ENCODE results near the gene SEMA7A.

The SEMA7A gene

DNA sequence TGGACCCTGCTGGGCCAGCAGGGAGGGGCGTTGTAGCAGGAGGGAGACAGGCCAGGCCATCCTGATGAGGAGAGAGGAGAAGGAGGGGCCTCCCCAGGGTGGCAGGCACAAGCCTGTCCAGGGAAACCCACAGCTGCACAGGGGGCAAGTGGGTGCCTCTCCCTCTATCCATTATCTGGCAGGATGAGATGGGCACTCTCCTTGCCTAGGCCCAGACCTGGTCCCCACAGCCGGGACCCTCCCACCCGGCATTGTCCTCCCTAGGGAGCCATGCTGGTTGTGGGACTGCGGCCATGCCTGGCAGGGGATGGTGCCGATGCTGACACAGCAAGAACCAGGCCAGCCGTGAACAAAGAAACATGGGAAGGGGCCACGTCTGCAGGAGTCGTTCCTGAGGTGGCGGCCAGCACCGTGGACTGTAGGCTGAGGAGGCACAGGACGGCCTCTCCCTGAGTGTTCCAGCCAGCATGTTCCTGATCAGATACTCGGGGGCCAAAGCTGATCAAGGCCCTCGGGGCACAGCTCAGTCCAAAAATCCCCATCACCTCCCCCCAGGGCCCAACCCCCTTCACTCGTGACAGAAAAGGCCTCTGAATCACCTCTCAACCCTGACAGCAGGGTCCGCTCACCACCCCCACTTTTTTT, 47.1 kb downstream of the SEMA7A start:
- Histone ChIP-seq H2AFZ (ENCODE audit: low read depth) (no peak overlapping the region), H3K27me3 (ENCODE audit: insufficient read depth, low read depth) (no peaks in the 10 kb centered on the region), H3K4me3 (IDR thresholded peaks at IDR 0.05; ENCODE audit: insufficient read depth, low read depth, low read length) (no peak overlapping the region), H3K79me2 (ENCODE audit: insufficient read depth, low read depth) (no peaks in the 10 kb centered on the region), H3K36me3 (ENCODE audit: insufficient read depth) (no peaks in the 10 kb centered on the region), H3K9ac (no peak overlapping the region), H3K4me1 (ENCODE audit: low read depth, poor library complexity, severe bottlenecking) (peaks cover 30% of the 10 kb centered on the region), H4K20me1 (ENCODE audit: insufficient read depth) (no peaks in the 10 kb centered on the region), H3K4me2 (no peak overlapping the region), H3K27ac (no peak overlapping the region)
- TF ChIP-seq, protein P1, sequence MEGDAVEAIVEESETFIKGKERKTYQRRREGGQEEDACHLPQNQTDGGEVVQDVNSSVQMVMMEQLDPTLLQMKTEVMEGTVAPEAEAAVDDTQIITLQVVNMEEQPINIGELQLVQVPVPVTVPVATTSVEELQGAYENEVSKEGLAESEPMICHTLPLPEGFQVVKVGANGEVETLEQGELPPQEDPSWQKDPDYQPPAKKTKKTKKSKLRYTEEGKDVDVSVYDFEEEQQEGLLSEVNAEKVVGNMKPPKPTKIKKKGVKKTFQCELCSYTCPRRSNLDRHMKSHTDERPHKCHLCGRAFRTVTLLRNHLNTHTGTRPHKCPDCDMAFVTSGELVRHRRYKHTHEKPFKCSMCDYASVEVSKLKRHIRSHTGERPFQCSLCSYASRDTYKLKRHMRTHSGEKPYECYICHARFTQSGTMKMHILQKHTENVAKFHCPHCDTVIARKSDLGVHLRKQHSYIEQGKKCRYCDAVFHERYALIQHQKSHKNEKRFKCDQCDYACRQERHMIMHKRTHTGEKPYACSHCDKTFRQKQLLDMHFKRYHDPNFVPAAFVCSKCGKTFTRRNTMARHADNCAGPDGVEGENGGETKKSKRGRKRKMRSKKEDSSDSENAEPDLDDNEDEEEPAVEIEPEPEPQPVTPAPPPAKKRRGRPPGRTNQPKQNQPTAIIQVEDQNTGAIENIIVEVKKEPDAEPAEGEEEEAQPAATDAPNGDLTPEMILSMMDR (conservative IDR thresholded peaks at IDR 0.05; ENCODE audit: low read depth, low read length), result no peak

DNA sequence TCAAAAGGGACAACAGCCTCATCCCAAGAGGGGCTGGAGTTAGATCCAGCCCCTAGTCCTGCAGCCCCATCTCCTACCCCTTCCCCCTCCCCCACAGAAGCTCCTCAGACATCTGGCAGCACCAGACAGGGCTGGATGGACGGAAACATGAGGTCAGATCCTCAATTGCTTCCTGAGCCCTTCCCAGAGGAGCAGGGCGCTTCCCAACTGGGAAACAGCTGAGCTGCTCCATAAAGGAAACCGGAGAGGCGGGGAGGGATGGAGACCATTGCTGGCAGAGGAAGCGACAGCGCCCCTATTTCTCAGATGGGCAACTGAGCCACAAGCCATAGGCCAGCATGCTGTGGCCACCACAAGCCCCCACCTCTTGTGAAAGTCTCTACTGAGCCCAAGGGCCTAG, 48.0 kb downstream of the SEMA7A start:
- Histone ChIP-seq H3K27ac (no peak overlapping the region), H3K4me3 (IDR thresholded peaks at IDR 0.05; ENCODE audit: insufficient read depth, low read depth, low read length) (no peak overlapping the region), H3K36me3 (ENCODE audit: insufficient read depth) (no peaks in the 10 kb centered on the region), H3K27me3 (ENCODE audit: insufficient read depth, low read depth) (no peaks in the 10 kb centered on the region), H4K20me1 (ENCODE audit: insufficient read depth) (no peaks in the 10 kb centered on the region), H3K79me2 (ENCODE audit: insufficient read depth, low read depth) (no peaks in the 10 kb centered on the region), H3K9ac (no peak overlapping the region), H2AFZ (ENCODE audit: low read depth) (no peak overlapping the region), H3K4me1 (ENCODE audit: low read depth, poor library complexity, severe bottlenecking) (peaks cover 30% of the 10 kb centered on the region), H3K4me2 (no peak overlapping the region)
- TF ChIP-seq, protein P1 (conservative IDR thresholded peaks at IDR 0.05; ENCODE audit: low read depth, low read length), result no peak

DNA sequence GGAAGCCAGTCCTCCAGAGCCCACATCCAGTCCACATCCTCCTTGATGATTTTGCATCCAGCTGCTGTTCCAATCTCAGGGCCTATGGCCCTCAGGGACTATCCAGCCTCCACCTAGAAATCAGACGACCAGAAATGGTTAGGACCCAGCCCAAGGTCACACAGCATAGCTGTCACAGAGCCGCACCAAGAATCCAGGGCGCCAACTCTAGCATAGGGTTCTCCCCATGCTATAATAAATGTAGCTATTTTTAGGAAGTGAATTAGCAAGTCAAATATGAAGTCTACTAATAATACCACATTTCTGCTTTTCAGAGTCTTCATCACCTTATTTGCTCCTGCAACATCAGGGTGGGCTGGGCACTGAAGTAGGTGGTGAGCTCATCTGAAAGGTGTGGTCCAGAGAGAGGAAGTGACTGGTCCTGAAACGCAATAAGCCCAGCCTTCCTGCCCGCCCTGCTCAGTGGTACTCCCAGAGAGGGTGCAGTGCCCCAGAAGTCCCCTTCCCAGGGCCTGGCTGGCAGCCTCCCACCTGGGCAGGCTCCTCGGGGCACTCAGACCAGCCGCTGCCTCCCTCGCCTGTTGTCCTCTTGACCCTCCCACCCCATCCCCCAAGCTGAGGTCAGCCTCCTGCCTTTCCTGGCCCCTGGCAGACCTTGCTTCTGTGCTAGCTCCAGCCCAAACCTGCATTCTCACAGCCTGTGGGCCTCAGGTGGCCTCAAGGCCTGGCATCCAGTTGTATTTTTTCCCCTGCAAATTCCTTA, 48.7 kb downstream of the SEMA7A start:
- TF ChIP-seq, protein P1 (conservative IDR thresholded peaks at IDR 0.05; ENCODE audit: low read depth, low read length), result no peak
- H3K27me3 ChIP-seq (ENCODE audit: insufficient read depth, low read depth), result no peaks in the 10 kb centered on the region
- no peak overlapping the region for H3K27ac ChIP-seq
- H2AFZ ChIP-seq (ENCODE audit: low read depth), result no peak overlapping the region
- H4K20me1 ChIP-seq (ENCODE audit: insufficient read depth), result no peaks in the 10 kb centered on the region
- H3K79me2 ChIP-seq (ENCODE audit: insufficient read depth, low read depth), result no peaks in the 10 kb centered on the region
- H3K4me1 ChIP-seq (ENCODE audit: low read depth, poor library complexity, severe bottlenecking), result peaks cover 30% of the 10 kb centered on the region
- no peak overlapping the region for H3K4me3 ChIP-seq (IDR thresholded peaks at IDR 0.05; ENCODE audit: insufficient read depth, low read depth, low read length)
- no peak overlapping the region for H3K4me2 ChIP-seq
- no peaks in the 10 kb centered on the region for H3K36me3 ChIP-seq (ENCODE audit: insufficient read depth)
- H3K9ac ChIP-seq, result no peak overlapping the region

DNA sequence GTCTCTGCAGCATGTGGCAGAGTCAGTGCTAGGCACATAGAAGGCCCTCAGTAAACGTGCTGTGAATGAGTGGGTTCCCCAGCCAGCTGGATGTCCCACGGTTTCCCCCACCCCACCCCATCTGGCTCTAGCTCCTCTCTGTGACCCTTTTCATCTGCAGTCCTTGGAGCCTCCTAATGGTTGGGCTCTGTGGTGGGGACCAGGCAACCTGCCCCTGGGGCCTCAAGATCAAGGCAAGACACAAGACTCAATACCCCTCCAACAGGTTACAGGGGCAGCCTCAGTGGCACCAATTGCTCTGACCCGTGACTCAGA, 49.2 kb downstream of the SEMA7A start:
- Histone ChIP-seq H4K20me1 (ENCODE audit: insufficient read depth) (no peaks in the 10 kb centered on the region), H3K36me3 (ENCODE audit: insufficient read depth) (no peaks in the 10 kb centered on the region), H3K4me2 (peak overlapping the region; percentile 60; the same call in 1 of the 2 replicates), H3K79me2 (ENCODE audit: insufficient read depth, low read depth) (no peaks in the 10 kb centered on the region), H3K4me1 (ENCODE audit: low read depth, poor library complexity, severe bottlenecking) (peaks cover 30% of the 10 kb centered on the region), H3K27ac (peak overlapping the region; percentile 48; the same call in 1 of the 2 replicates), H3K27me3 (ENCODE audit: insufficient read depth, low read depth) (no peaks in the 10 kb centered on the region), H3K4me3 (IDR thresholded peaks at IDR 0.05; ENCODE audit: insufficient read depth, low read depth, low read length) (no peak overlapping the region), H3K9ac (no peak overlapping the region), H2AFZ (ENCODE audit: low read depth) (peak overlapping the region; percentile 54; the same call in 1 of the 2 replicates)
- TF ChIP-seq, protein P1 (conservative IDR thresholded peaks at IDR 0.05; ENCODE audit: low read depth, low read length), result no peak
